Vagina (tissue), 2 donors: ENCODE measurements around the gene ZNHIT2. TPM values are rescaled to one million over a fixed set of nuclear protein-coding genes. Genes with fewer than 3 reads are reported as not detected.
A peak's percentile ranks its signal among the peaks of the same experiment; 100 is the strongest.
"Not testable (repeated sequence)": the region's sequence is repeated elsewhere in the genome, so short reads cannot be mapped to it uniquely, and the experiment has no call there.

Source experiments
- DNase-seq, 2 donors: peaks; one replicate each; pipeline ENCODE4 v3.0.0-alpha.2; 2017; ENCODE audit errors: extremely low spot score in 2 of 2
- H3K27ac ChIP-seq: fragments of 200-600 bp; sonication (generic); one replicate; pipeline ENCODE4 v1.5.1; 2019
- H3K27me3 ChIP-seq: fragments of 200-600 bp; sonication (generic); one replicate; pipeline ENCODE4 v1.5.1; 2019
- H3K36me3 ChIP-seq, 2 donors: fragments of 200-600 bp; sonication (generic); one replicate each; pipeline ENCODE4 v1.5.1; 2017 to 2019
- H3K4me1 ChIP-seq: fragments of 200-600 bp; sonication (generic); one replicate; pipeline ENCODE4 v1.5.1; 2019
- H3K4me3 ChIP-seq, 2 donors: fragments of 200-600 bp; sonication (generic); 1 replicate in 1 of 2; 2 replicates in 1 of 2; pipeline ENCODE4 v1.5.1; 2016 to 2019
- H3K9me3 ChIP-seq: fragments of 200-600 bp; sonication (generic); one replicate; pipeline ENCODE4 v1.5.1; 2019
- POLR2A ChIP-seq, 2 donors: fragments of 450-650 bp; IDR thresholded peaks; one replicate each; pipeline ENCODE4 v1.6.1; 2017; ENCODE audit warnings: antibody characterized with exemption in 2 of 2, mild to moderate bottlenecking in 2 of 2, moderate library complexity in 2 of 2
- POLR2AphosphoS5 ChIP-seq, 2 donors: sonication (generic); formaldehyde crosslinking; IDR thresholded peaks; one replicate each; pipeline ENCODE4 v1.9.0; 2017; ENCODE audit warnings: antibody characterized with exemption in 2 of 2, mild to moderate bottlenecking in 2 of 2, low read depth in 1 of 2; ENCODE audit not compliant: insufficient read depth in 1 of 2
- intact Hi-C: fragments of 100-400 bp; cut with DNase I; formaldehyde crosslinking; loops from one replicate; pipeline ENCODE4 v1.15.1; 2023
- total RNA-seq: library from RNA; depleted of rRNA; stranded (reverse); fragments of >200 nt; gene quantifications from one replicate; pipeline ENCODE4 v1.2.3, GENCODE V29; 2016
- TF ChIP-seq, protein P1 (sequence below), 3 experiments: fragments of 450-650 bp in 2 of 3; fragments of 200-600 bp in 1 of 3; sonication (generic) in 1 of 3; IDR thresholded peaks; one replicate each; pipeline ENCODE4 v1.5.1; 2017 to 2019; ENCODE audit warnings: antibody characterized with exemption in 3 of 3, mild to moderate bottlenecking in 2 of 3, moderate library complexity in 2 of 3

ZNHIT2 gene
- total RNA-seq, 1 donor from 2014 or later: 15.7 TPM

DNA sequence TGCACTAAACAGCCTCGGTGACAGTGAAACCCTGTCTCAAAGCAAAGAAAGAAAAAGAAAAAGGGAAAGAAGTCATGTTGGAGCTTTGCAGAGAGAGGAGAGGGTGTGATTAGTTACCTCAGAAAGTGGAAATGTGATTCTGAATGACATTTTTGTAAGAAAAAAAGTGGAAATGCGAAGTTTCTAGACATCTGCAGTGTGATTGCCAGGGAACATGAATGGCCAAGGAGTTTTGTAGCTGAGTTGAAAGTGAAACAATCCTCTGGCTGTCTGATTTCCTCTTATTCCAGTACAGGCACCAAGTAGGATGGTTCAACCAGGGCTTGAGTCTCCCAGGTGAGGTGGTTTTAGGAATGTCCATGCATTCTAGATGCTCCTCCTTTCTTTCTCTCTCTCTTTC is 34.6 kb upstream of the ZNHIT2 start:
- no peaks in the 10 kb centered on the region for H3K27me3 ChIP-seq
- H3K4me1 ChIP-seq: peaks cover 20% of the 10 kb centered on the region
- TF ChIP-seq POLR2A (IDR thresholded peaks at IDR 0.05): no peak
- TF ChIP-seq, protein P1, sequence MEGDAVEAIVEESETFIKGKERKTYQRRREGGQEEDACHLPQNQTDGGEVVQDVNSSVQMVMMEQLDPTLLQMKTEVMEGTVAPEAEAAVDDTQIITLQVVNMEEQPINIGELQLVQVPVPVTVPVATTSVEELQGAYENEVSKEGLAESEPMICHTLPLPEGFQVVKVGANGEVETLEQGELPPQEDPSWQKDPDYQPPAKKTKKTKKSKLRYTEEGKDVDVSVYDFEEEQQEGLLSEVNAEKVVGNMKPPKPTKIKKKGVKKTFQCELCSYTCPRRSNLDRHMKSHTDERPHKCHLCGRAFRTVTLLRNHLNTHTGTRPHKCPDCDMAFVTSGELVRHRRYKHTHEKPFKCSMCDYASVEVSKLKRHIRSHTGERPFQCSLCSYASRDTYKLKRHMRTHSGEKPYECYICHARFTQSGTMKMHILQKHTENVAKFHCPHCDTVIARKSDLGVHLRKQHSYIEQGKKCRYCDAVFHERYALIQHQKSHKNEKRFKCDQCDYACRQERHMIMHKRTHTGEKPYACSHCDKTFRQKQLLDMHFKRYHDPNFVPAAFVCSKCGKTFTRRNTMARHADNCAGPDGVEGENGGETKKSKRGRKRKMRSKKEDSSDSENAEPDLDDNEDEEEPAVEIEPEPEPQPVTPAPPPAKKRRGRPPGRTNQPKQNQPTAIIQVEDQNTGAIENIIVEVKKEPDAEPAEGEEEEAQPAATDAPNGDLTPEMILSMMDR (IDR thresholded peaks at IDR 0.05): no peak
- TF ChIP-seq POLR2AphosphoS5 (IDR thresholded peaks at IDR 0.05; ENCODE audit: insufficient read depth in 1 of 2, low read depth in 1 of 2): no peak
- intact Hi-C loops: no loop called here
- H3K36me3 ChIP-seq: no peaks in the 10 kb centered on the region
- no peak overlapping the region for H3K4me3 ChIP-seq
- DNase-seq: no peak
- no peaks in the 10 kb centered on the region for H3K9me3 ChIP-seq
- H3K27ac ChIP-seq: no peak overlapping the region

GRCh38 chr11:65151331-65151899 is 33.9 kb upstream of the ZNHIT2 start:
- Histone ChIP-seq H3K4me1 (peaks cover 20% of the 10 kb centered on the region), H3K27me3 (no peaks in the 10 kb centered on the region), H3K9me3 (no peaks in the 10 kb centered on the region), H3K36me3 (no peaks in the 10 kb centered on the region), H3K4me3 (no peak overlapping the region), H3K27ac (peak overlapping the region; percentile 49)
- TF ChIP-seq POLR2A (IDR thresholded peaks at IDR 0.05) (no peak), POLR2AphosphoS5 (IDR thresholded peaks at IDR 0.05; ENCODE audit: insufficient read depth in 1 of 2, low read depth in 1 of 2) (no peak)
- TF ChIP-seq, protein P1 (IDR thresholded peaks at IDR 0.05): no peak
- intact Hi-C loops: no loop called here
- no peak for DNase-seq

- Histone ChIP-seq H3K27ac (peak overlapping the region; percentile 49), H3K4me3 (no peak overlapping the region), H3K36me3 (no peaks in the 10 kb centered on the region), H3K27me3 (no peaks in the 10 kb centered on the region), H3K4me1 (peaks cover 20% of the 10 kb centered on the region), H3K9me3 (no peaks in the 10 kb centered on the region)
- DNase-seq: peak in 1 of 2 donors; percentile 90
- TF ChIP-seq, protein P1 (IDR thresholded peaks at IDR 0.05): no peak
- TF ChIP-seq POLR2AphosphoS5 (IDR thresholded peaks at IDR 0.05; ENCODE audit: insufficient read depth in 1 of 2, low read depth in 1 of 2): peak in 1 of 2 donors; percentile 72
- intact Hi-C loops: no loop called here
Observed at GRCh38 chr11:65150509-65151299, 33.2 kb upstream of the ZNHIT2 start.

- H3K4me3 ChIP-seq, H3K36me3 ChIP-seq, intact Hi-C loops, DNase-seq, H3K27me3 ChIP-seq, H3K9me3 ChIP-seq: not testable (repeated sequence)
- H3K27ac ChIP-seq: peak overlapping the region; percentile 49
- H3K4me1 ChIP-seq: peaks cover 20% of the 10 kb centered on the region
Observed at GRCh38 chr11:65150131-65150508, 32.6 kb upstream of the ZNHIT2 start.

- TF ChIP-seq POLR2AphosphoS5 (IDR thresholded peaks at IDR 0.05; ENCODE audit: insufficient read depth in 1 of 2, low read depth in 1 of 2) (no peak), POLR2A (IDR thresholded peaks at IDR 0.05) (no peak)
- TF ChIP-seq, protein P1 (IDR thresholded peaks at IDR 0.05): no peak
- peaks cover 20% of the 10 kb centered on the region for H3K4me1 ChIP-seq
- no peak overlapping the region for H3K27ac ChIP-seq
- H3K4me3 ChIP-seq: no peak overlapping the region
- H3K36me3 ChIP-seq: no peaks in the 10 kb centered on the region
- DNase-seq: no peak
- no peaks in the 10 kb centered on the region for H3K27me3 ChIP-seq
- no peaks in the 10 kb centered on the region for H3K9me3 ChIP-seq
- intact Hi-C loops: no loop called here
Observed at GRCh38 chr11:65148657-65149056, 31.2 kb upstream of the ZNHIT2 start.
